COLO829 (cell line): ENCODE results near the gene RMI2.
A peak's percentile ranks its signal among the peaks of the same experiment; 100 is the strongest.

Experiments
- DNase-seq: peaks from one replicate; pipeline ENCODE4 v3.0.0; 2012; ENCODE audit warnings: low spot score

Gene RMI2

GRCh38 chr16:11309895-11310633 is 35.2 kb upstream of the RMI2 start:
- no peak for DNase-seq

GRCh38 chr16:11310634-11310977 is 34.7 kb upstream of the RMI2 start:
- no peak for DNase-seq

DNA sequence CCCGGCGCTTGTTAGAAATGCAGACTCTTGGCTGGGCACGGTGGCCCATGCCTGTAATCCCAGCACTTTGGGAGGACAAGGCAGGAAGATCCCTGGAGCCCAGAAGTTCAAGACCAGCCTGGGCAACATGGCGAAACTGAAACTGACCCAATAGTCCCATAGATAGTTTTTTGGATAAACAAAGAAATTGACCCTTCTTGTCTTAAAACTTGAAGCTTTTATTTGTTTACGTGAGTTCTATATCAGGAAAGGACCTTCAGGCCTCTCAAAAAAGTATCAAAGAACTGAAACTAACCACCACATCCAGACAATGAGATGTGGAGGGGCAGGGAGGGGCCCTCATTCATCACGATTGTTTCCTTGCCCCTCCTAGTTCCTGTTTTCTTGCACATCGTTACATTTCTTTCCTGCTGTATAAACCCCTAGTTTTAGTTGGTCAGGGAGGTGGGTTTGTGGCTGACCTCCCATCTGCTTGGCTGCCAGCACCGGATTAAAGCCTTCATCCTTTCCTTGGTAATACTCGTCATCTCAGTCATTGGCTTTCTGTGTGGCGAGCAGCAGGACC is 34.2 kb upstream of the RMI2 start:
- DNase-seq = no peak

GRCh38 chr16:11312718-11313492 is 32.4 kb upstream of the RMI2 start:
- DNase-seq = peak; percentile 71

DNA sequence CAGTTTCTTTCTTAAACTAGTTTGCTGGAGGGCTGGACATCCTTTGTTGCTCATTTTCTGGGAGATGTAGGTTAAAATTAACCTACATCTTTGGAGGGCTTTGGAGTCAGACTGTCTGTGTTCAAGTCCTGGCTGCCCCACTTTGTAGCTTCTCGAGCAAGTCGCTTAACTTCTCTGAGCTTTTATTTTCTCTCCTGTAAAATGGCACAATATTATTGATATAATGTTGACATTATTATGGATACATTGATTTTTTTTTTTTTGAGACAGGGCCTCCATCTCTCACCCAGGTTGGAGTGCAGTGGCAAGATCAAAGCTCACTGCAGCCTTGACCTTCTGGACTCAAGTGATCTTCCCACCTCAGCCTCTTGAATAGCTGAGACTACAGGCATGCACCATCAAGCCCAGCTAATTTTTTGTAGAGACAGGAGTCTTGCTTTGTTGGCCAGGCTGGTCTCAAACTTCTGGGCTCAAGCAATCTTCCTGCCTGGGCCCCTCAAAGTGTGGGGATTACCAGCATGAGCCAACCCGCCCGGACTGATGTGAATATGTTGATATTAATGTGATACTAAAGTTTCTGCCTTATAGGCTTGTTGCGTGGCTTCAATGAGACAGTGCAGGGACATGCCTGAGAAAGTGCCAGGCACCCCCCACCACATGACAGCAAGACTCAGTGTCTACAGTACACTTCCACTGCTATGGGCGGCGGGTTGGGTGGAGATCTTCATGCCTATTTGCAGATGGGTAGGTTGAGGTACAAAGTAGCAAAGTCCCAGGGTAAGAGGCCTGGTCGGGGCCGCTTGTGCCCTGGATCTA is 31.6 kb upstream of the RMI2 start:
- no peak for DNase-seq

GRCh38 chr16:11314309-11314894 is 30.9 kb upstream of the RMI2 start:
- no peak for DNase-seq

- no peak for DNase-seq
Measured at GRCh38 chr16:11315510-11315909, 29.7 kb upstream of the RMI2 start.

- no peak for DNase-seq
Measured at GRCh38 chr16:11316331-11317015, 28.8 kb upstream of the RMI2 start.

DNA sequence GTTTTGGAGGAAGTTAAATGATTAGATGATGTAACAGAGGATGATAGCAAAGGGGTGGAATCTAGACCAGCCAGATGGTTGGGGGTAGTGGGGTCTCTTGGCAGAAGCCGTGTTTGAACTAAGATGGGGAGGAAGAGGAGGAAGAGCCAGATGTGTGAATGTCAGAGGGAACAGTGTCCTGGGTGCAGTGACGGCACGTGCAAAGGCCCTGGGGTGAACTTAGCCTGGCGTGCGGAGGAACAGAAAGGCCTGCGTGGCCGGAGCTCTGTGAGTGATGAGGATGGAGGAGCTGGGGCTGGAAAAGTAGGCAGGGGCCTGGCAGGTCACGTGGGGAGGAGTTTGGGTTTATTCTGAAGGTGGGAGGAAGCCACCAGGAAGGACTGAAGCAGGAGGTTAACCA is 26.4 kb upstream of the RMI2 start:
- DNase-seq = no peak

DNA sequence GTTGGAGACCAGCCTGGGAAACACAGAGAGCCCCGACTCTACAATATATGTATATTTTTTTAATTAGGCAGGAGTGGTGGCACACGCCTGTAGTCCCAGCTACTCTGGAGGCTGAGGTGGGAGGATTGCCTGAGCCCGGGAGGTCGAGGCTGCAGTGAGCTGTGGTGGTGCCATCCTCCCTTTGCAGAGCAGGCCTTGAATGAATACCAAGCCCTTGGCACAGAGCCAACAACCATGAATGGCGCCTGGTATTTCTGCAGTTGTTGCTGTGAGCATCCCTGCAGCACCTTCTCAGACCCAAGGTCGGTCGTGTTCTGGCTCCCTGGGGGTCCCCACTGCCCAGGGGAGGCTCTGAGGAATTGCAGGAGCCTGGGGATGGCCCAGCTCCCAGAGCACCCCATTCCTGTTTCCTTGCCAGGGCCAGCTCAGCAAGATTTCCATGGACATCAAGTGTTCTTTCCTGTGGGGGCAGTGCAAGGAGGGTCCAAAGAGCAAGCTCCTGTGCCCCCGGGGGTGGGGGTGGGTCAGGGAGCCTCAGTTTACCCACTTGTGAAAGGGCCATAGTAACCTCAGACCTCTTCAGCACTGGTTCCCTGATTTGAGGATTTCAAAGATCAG is 25.6 kb upstream of the RMI2 start:
- DNase-seq = peak; percentile 40

GRCh38 chr16:11320170-11320569 is 25.1 kb upstream of the RMI2 start:
- no peak for DNase-seq

GRCh38 chr16:11321662-11322061 is 23.6 kb upstream of the RMI2 start:
- DNase-seq = no peak

- DNase-seq = no peak
Measured at GRCh38 chr16:11322823-11323222, 22.4 kb upstream of the RMI2 start.

GRCh38 chr16:11323551-11324336 is 21.5 kb upstream of the RMI2 start:
- no peak for DNase-seq

- no peak for DNase-seq
Measured at GRCh38 chr16:11325404-11326083, 19.7 kb upstream of the RMI2 start.

DNA sequence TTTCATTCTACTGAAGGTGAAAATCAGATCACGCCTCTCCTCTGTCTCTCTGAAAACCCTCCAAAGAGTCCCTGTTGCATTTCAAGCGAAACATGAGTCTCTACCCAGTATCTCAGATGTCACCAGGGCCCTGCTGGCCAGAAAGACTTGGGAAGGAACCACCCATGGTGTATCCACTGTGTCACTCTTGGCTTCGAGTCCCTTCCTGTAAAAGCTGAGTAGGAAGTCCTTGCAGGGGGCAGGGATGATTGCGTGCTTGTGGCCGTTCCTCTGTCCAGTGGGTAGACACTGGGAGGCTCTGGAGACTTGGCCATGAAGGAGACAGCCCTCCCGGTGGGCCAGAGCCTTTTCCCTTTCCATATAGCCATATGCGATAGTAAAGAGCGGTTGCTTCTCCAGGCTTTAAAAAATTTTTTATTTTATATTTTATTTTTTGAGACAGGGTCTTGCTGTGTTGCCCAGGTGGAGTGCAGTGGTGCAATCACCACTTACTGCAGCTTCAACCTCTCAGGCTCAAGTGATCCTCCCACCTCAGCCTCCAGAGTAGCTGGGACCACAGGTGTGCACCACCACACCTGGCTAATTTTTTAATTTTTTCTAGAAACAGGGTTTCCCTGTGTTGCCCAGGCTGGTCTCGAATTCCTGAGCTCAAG is 19.0 kb upstream of the RMI2 start:
- no peak for DNase-seq

- DNase-seq = no peak
Measured at GRCh38 chr16:11326737-11327276, 18.5 kb upstream of the RMI2 start.

- no peak for DNase-seq
Measured at GRCh38 chr16:11327277-11328171, 17.7 kb upstream of the RMI2 start.
